Stimulated activated CD8-positive, alpha-beta memory T cell treated with anti-CD3 and anti-CD28 coated beads, Interleukin-7, amount 100 ng/mL, for 4 hours (primary cell): Measurements from ENCODE around the gene ASIC1.
"Not testable (repeated sequence)": the region's sequence is repeated elsewhere in the genome, so short reads cannot be mapped to it uniquely, and the experiment has no call there.

Experiments used
- DNase-seq, 2 donors: peaks; one replicate each; pipeline ENCODE4 v3.0.0-alpha.2; 2020; ENCODE audit warnings: low read depth in 2 of 2

Gene ASIC1

GRCh38 chr12:50057000-50057841 lies at the start of gene ASIC1:
ASIC1 (plus strand) TSS chr12:50057596; CDS start chr12:50058767, 1,171 bp downstream.
- DNase-seq, result peak in 1 of 2 donors; percentile 40

- no peak for DNase-seq
Observed at GRCh38 chr12:50013361-50014147, 43.8 kb upstream of the ASIC1 start.

GRCh38 chr12:50014342-50014741 lies 43.1 kb upstream of the ASIC1 start:
- no peak for DNase-seq

GRCh38 chr12:50016501-50017475 lies 40.6 kb upstream of the ASIC1 start:
- DNase-seq, result no peak

GRCh38 chr12:50017641-50018040 lies 39.8 kb upstream of the ASIC1 start:
- DNase-seq, result no peak

GRCh38 chr12:50018154-50018553 lies 39.2 kb upstream of the ASIC1 start:
- DNase-seq, result no peak

- DNase-seq, result no peak
Observed at GRCh38 chr12:50018968-50019367, 38.4 kb upstream of the ASIC1 start.

- DNase-seq, result no peak
Observed at GRCh38 chr12:50019524-50019923, 37.9 kb upstream of the ASIC1 start.

GRCh38 chr12:50021031-50021430 lies 36.4 kb upstream of the ASIC1 start:
- no peak for DNase-seq

- DNase-seq, result no peak
Observed at GRCh38 chr12:50022903-50023302, 34.5 kb upstream of the ASIC1 start.

- DNase-seq, result no peak
Observed at GRCh38 chr12:50024227-50024626, 33.2 kb upstream of the ASIC1 start.

- no peak for DNase-seq
Observed at GRCh38 chr12:50024805-50025186, 32.6 kb upstream of the ASIC1 start.

GRCh38 chr12:50025187-50026059 lies 32.0 kb upstream of the ASIC1 start, which contains the start of gene RACGAP1:
RACGAP1 (minus strand) TSS chr12:50025494; CDS start chr12:50016715, 8,779 bp downstream.
- peak; percentile 91 to 96 for DNase-seq

GRCh38 chr12:50026691-50027090 lies 30.7 kb upstream of the ASIC1 start:
- DNase-seq, result no peak

- DNase-seq, result not testable (repeated sequence)
Observed at GRCh38 chr12:50030449-50030848, 26.9 kb upstream of the ASIC1 start.

GRCh38 chr12:50032515-50032853 lies 24.9 kb upstream of the ASIC1 start:
- DNase-seq, result no peak

- DNase-seq, result no peak
Observed at GRCh38 chr12:50032854-50033581, 24.4 kb upstream of the ASIC1 start.

GRCh38 chr12:50038336-50038735 lies 19.1 kb upstream of the ASIC1 start:
- DNase-seq, result no peak

GRCh38 chr12:50039151-50039835 lies 18.1 kb upstream of the ASIC1 start:
- peak; percentile 67 to 74 for DNase-seq
